ENCODE data around the gene ZFYVE1. TPM values are rescaled to one million over a fixed set of nuclear protein-coding genes. Genes with fewer than 3 reads are reported as not detected.

ZFYVE1 gene
- total and polyA plus RNA-seq, 2 experiments from 2014 or later, result 3.2 to 12.5 TPM

DNA sequence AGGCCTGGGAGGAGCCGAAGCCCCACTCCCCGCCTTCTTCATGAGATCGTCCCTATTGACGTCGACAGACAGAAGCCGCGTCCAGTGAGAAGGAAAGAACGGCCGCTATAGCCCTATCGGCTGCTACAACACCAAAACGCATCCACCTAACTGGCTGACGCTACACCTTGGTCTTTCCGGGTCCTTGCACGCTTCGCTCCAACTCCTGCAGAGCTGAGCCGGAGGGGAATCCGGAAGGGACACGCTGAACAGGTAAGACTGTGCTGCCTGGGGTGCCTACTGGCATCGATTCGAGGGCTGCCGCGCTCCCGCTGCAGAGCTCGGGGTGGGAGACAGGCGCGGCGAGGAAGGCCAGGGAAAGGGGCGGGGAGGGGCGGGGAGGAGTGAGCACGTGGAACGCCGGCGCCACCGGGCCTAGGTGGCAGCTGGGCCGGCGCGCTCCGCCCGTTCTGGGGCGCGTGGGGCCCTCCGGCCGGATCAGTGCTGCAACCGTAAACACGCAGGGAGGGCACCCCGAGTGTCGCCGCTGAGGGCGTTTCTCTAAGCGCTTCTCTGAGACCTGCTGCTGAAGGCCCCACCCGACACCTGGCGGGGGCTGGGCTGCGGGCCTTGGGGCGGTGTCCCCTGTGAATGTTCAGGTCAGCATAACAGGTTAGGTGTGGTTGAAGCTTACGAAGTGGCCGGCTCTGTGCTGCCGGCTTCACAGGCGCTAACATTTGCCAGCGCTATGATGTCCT lies 100.4 kb downstream of the ZFYVE1 start, which contains the start of gene DCAF4:
DCAF4 (plus strand) TSS at position 173 of the 737 bp plus-strand sequence. CDS start 11,515 bp downstream, outside the sequence.
- TF ChIP-seq CREB1 (CRISPR knock-in tag; IDR thresholded peaks at IDR 0.05; ENCODE audit: low read depth), result peak; percentile 81
- TF ChIP-seq POLR2AphosphoS5 (IDR thresholded peaks at IDR 0.05; ENCODE audit: low read depth), result peak; percentile 76
- TF ChIP-seq NANOG (IDR thresholded peaks at IDR 0.05; ENCODE audit: borderline replicate concordance), result no peak
- H3K9me2 ChIP-seq (ENCODE audit: insufficient read depth), result no peaks in the 10 kb centered on the region

DNA sequence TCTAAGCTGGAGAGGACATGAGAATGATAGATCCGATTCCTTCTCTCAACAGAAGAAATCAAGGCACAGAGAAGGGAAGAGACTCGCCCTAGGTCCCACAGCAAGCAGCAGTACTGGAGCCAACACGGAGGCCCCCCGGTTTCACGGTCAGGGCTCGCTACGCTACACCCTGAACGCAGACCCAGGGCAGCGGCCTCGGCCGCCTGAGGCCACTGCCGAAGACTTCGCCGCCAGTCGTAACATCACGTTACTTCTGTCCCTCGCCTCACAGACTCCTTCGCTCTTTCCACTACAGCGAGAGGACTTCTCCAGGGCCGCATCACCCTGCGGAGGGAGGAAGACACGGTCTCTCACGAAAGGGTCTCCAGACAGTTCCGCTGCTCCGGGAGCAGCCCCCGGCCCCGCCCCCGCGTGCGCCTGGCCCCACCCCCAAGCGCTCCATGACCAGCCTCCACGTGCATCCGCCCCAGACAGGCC lies 101.1 kb downstream of the ZFYVE1 start:
- H3K79me2 ChIP-seq (replicated peaks; ENCODE audit: insufficient read depth), result peaks cover 20% of the 10 kb centered on the region
- H3K4me1 ChIP-seq (ENCODE audit: insufficient read depth), result peaks cover 5% of the 10 kb centered on the region; the same call in 1 of the 2 replicates
- DNase-seq (ENCODE audit: low spot score), result no peak
- no peaks in the 10 kb centered on the region for H3K9me3 Mint-ChIP-seq
- H3K4me3 ChIP-seq, result peak overlapping the region; percentile 93
- H3K4me2 ChIP-seq, result peak overlapping the region; percentile 81
- H3F3A ChIP-seq (replicated peaks; ENCODE audit: low read depth), result no peaks in the 10 kb centered on the region
- H3K36me3 Mint-ChIP-seq (ENCODE audit: low read depth), result no peaks in the 10 kb centered on the region
- no peak overlapping the region for H3K27ac ChIP-seq (ENCODE audit: low read depth)
- no peak; the same call in 1 of the 2 replicates for TF ChIP-seq POLR2AphosphoS5 (IDR thresholded peaks at IDR 0.05; ENCODE audit: low read depth)
- no peak for TF ChIP-seq STAT1 (IDR thresholded peaks at IDR 0.05; ENCODE audit: unreplicated experiment)
- no peak for TF ChIP-seq CREB1 (CRISPR knock-in tag; IDR thresholded peaks at IDR 0.05; ENCODE audit: low read depth)
- TF ChIP-seq NANOG (IDR thresholded peaks at IDR 0.05; ENCODE audit: borderline replicate concordance), result no peak
- TF ChIP-seq, protein P1, sequence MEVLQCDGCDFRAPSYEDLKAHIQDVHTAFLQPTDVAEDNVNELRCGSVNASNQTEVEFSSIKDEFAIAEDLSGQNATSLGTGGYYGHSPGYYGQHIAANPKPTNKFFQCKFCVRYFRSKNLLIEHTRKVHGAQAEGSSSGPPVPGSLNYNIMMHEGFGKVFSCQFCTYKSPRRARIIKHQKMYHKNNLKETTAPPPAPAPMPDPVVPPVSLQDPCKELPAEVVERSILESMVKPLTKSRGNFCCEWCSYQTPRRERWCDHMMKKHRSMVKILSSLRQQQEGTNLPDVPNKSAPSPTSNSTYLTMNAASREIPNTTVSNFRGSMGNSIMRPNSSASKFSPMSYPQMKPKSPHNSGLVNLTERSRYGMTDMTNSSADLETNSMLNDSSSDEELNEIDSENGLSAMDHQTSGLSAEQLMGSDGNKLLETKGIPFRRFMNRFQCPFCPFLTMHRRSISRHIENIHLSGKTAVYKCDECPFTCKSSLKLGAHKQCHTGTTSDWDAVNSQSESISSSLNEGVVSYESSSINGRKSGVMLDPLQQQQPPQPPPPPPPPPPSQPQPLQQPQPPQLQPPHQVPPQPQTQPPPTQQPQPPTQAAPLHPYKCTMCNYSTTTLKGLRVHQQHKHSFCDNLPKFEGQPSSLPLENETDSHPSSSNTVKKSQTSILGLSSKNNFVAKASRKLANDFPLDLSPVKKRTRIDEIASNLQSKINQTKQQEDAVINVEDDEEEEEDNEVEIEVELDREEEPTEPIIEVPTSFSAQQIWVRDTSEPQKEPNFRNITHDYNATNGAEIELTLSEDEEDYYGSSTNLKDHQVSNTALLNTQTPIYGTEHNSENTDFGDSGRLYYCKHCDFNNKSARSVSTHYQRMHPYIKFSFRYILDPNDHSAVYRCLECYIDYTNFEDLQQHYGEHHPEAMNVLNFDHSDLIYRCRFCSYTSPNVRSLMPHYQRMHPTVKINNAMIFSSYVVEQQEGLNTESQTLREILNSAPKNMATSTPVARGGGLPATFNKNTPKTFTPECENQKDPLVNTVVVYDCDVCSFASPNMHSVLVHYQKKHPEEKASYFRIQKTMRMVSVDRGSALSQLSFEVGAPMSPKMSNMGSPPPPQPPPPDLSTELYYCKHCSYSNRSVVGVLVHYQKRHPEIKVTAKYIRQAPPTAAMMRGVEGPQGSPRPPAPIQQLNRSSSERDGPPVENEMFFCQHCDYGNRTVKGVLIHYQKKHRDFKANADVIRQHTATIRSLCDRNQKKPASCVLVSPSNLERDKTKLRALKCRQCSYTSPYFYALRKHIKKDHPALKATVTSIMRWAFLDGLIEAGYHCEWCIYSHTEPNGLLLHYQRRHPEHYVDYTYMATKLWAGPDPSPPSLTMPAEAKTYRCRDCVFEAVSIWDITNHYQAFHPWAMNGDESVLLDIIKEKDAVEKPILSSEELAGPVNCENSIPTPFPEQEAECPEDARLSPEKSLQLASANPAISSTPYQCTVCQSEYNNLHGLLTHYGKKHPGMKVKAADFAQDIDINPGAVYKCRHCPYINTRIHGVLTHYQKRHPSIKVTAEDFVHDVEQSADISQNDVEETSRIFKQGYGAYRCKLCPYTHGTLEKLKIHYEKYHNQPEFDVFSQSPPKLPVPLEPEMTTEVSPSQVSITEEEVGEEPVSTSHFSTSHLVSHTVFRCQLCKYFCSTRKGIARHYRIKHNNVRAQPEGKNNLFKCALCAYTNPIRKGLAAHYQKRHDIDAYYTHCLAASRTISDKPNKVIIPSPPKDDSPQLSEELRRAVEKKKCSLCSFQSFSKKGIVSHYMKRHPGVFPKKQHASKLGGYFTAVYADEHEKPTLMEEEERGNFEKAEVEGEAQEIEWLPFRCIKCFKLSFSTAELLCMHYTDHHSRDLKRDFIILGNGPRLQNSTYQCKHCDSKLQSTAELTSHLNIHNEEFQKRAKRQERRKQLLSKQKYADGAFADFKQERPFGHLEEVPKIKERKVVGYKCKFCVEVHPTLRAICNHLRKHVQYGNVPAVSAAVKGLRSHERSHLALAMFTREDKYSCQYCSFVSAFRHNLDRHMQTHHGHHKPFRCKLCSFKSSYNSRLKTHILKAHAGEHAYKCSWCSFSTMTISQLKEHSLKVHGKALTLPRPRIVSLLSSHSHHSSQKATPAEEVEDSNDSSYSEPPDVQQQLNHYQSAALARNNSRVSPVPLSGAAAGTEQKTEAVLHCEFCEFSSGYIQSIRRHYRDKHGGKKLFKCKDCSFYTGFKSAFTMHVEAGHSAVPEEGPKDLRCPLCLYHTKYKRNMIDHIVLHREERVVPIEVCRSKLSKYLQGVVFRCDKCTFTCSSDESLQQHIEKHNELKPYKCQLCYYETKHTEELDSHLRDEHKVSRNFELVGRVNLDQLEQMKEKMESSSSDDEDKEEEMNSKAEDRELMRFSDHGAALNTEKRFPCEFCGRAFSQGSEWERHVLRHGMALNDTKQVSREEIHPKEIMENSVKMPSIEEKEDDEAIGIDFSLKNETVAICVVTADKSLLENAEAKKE (CRISPR knock-in tag; IDR thresholded peaks at IDR 0.05), result no peak
- TF ChIP-seq ZNF114 (CRISPR knock-in tag; IDR thresholded peaks at IDR 0.05), result no peak
- H3K27me3 ChIP-seq (ENCODE audit: insufficient read depth), result peaks cover 14% of the 10 kb centered on the region
- H3K27me3 Mint-ChIP-seq (ENCODE audit: insufficient read depth, low read depth, poor library complexity), result peaks cover 15% of the 10 kb centered on the region
- H2AFZ ChIP-seq, result peak overlapping the region; percentile 99
- H3K27ac Mint-ChIP-seq, result no peak overlapping the region
- H4K20me1 ChIP-seq (replicated peaks; ENCODE audit: insufficient read depth), result no peaks in the 10 kb centered on the region
- no peaks in the 10 kb centered on the region for H3K36me3 ChIP-seq (ENCODE audit: insufficient read depth)
- peak overlapping the region; percentile 89 for H3K4me3 Mint-ChIP-seq
- H3K4me1 Mint-ChIP-seq, result peaks cover 9% of the 10 kb centered on the region
- ATAC-seq, result peak; percentile 44
- H3K9me2 ChIP-seq (ENCODE audit: insufficient read depth), result 0 out of 2 replicates have a peak, but pooled peaks cover 2% of the 10 kb centered on the region

More for the DNA sequence above, 100.4 kb downstream of the ZFYVE1 start, which contains the start of gene DCAF4:
- H3K27ac ChIP-seq (ENCODE audit: low read depth), result peak within 1 kb of the TSS; percentile 69; the same call in 1 of the 2 replicates
- peak; percentile 90 for ATAC-seq
- peak within 1 kb of the TSS; percentile 89 for H3K4me3 Mint-ChIP-seq
- no peaks in the 10 kb centered on the region for H3K36me3 Mint-ChIP-seq (ENCODE audit: low read depth)
- H2AFZ ChIP-seq, result peak within 1 kb of the TSS; percentile 99
- peaks cover 26% of the 10 kb centered on the region for H3K79me2 ChIP-seq (replicated peaks; ENCODE audit: insufficient read depth)
- H3K27me3 Mint-ChIP-seq (ENCODE audit: insufficient read depth, low read depth, poor library complexity), result peaks cover 15% of the 10 kb centered on the region
- H4K20me1 ChIP-seq (replicated peaks; ENCODE audit: insufficient read depth), result no peaks in the 10 kb centered on the region
- H3K27ac Mint-ChIP-seq, result peak within 1 kb of the TSS; percentile 90; the same call in 1 of the 2 replicates
- H3K4me3 ChIP-seq, result peak within 1 kb of the TSS; percentile 93
- H3K4me1 Mint-ChIP-seq, result peaks cover 9% of the 10 kb centered on the region
- H3K27me3 ChIP-seq (ENCODE audit: insufficient read depth), result peaks cover 14% of the 10 kb centered on the region
- H3K4me2 ChIP-seq, result peak within 1 kb of the TSS; percentile 94
- H3K4me1 ChIP-seq (ENCODE audit: insufficient read depth), result peaks cover 5% of the 10 kb centered on the region; the same call in 1 of the 2 replicates
- peak; percentile 100 for DNase-seq (ENCODE audit: low spot score)
- no peaks in the 10 kb centered on the region for H3F3A ChIP-seq (replicated peaks; ENCODE audit: low read depth)
- no peaks in the 10 kb centered on the region for H3K9me3 Mint-ChIP-seq
- H3K36me3 ChIP-seq (ENCODE audit: insufficient read depth), result no peaks in the 10 kb centered on the region

All from GM23338 (cell line).